GM18861 (cell line): ENCODE data around the gene CNTNAP2.
"Not testable (repeated sequence)": the region's sequence is repeated elsewhere in the genome, so short reads cannot be mapped to it uniquely, and the experiment has no call there.

Source experiments
- ATAC-seq: cut with Tn5 transposase; IDR thresholded peaks from one replicate; pipeline ENCODE4 v1.9.1; 2021; ENCODE audit not compliant: unreplicated experiment

Gene CNTNAP2

DNA sequence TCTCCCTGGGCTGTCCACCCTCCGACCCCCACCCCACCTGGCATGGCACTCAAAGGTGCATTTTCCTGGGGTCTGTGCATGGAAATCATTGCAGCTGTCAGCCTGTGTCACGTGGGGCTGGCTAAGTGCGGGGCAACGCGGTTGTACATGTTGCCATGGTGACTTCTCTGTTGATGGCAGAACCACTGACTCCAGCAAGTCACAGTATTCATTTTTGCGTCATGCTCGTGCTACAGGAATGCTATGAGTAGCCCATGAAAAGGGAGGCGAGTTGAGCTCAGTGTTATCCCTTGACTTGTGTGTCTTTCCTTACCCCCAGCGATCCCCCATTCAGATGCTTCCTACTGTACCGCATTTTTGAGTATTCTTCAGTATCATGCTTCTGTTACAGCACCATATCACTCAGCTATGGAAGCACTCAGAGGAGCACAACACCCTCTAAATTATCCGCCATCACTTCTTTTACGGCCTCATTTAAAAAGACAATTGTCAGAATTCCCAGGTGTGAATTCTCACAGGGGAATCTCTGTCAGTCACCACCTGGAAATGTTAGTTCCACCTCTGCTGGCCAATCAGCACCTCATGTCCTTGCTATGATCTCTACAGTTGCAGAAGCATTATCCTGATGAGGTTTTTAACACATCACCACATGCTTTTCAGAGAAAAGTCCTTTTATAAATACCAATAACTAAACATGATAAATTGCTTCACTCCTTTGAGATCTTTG lies 2279.6 kb downstream of the CNTNAP2 start:
- ATAC-seq: no peak

DNA sequence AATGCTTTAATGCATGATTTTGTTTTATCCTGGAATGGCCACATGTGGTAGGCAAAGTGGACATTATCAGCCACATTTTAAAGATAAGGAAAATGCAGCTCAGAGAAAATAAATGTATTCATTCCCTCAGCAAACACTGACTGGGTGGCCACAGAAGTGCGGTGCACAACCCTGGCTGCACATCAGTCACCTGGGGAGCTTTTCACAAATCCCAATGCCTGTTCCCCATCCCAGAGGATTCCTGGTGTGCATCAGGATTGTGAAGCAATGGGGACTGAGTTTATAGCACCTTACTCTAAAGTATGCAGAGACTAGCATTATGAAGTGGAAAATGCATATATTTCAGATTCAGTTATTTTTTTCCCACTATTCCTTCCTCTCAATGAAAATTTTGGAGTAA lies 2280.5 kb downstream of the CNTNAP2 start:
- ATAC-seq: no peak

DNA sequence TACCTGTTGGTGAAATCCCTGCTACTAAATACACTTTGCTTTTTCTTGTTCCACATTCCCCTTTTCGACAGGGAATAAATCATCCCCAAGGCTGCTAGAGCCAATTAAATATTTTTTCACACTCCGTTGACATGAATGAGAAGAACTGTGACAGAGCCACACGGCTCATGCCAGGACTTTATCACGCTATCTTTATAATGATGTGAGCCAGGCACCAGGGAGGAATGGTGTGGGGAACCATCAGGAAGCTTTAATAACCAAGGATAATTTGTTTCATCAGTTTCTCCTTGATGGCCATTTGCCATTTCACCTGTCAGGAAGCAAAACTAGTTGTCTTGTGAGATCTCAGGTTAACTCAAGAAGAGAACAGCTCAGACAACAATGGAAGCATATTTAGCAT lies 2280.9 kb downstream of the CNTNAP2 start:
- ATAC-seq: no peak

DNA sequence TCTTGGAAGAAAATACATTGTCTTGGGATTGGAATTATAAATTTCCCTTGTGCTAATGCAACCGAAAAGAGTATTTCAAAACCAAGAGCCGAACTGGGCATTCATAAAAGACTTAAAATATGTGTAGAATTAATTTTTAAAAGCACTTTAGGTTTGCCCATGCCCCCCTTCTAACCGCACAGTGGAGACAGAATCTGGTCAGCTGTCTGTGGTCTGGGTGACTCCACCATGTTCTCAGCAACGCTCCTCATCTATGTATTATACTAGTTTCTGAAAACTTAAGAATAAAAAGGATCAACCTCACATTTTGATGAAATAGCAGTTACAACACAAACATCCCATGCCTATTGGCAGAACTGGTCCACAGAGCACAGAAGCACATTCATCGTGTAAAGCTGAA lies 2281.4 kb downstream of the CNTNAP2 start:
- no peak for ATAC-seq

- ATAC-seq: no peak
These were observed 2282.3 kb downstream of the CNTNAP2 start for GRCh38 chr7:148398844-148399365.

GRCh38 chr7:148400101-148400500 lies 2283.5 kb downstream of the CNTNAP2 start:
- ATAC-seq: no peak

DNA sequence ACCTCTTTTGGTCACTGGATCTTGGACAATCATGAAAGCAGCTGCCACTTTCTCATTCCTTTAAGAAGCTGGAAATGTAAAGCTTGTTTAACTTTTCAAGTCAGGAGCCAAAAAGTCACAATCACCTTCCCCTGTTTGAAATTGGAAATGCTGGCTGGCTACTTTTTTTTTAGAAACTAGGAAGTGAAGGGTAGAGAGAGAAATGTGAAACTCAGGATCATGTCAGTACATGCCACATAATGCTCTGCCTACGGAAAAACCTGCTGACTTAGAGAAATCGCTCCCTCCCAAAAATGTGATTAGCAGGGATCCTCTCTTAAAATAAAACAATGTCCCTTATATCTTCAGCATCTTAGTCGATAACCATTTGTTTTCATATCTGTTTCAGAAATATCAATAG lies 2285.6 kb downstream of the CNTNAP2 start:
- ATAC-seq: no peak

DNA sequence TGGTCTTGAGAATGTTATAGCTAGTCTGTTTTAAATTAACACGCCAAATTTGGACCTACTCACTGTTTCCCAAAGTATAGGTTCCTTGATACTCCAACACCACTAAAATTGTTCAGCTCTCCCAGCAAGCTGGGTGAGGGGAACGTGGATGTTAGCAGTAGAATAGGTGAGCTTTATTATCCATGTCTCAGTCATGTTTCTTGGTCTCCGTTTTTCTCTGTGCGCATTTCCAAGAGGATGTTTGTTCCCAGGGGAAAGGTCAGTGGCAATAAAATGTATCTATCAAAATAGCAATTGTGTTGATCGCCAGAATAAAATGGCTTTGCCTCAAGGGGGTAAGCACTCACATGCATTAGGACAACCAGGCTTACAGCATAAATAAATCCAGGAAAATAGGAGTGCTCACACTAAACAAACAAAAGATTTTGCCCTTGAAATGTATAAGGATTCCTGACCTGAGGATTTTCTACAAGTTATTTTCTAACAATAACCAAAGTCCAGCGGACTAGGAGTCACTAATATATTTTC lies 2286.9 kb downstream of the CNTNAP2 start:
- no peak for ATAC-seq

GRCh38 chr7:148408307-148408706 lies 2291.7 kb downstream of the CNTNAP2 start:
- ATAC-seq: no peak

GRCh38 chr7:148410905-148411304 lies 2294.3 kb downstream of the CNTNAP2 start:
- no peak for ATAC-seq

DNA sequence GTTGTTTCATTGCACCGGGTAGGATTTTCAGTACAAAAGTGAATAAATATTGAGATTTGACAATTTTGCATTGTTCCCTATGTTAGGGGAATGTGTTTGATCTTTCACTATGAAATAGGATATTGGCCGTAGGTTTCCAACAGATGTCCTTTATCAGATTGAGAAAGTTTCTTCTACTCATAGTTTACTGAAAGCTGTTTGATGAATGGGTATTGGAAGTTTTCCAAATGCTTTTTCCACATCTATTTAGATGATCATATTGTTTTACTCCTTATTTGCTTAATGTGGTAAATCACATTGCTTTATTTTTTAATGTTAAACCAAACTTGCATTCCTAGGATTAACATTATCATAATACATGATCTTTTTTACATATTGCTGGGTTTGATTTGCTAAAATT lies 2296.1 kb downstream of the CNTNAP2 start:
- ATAC-seq: no peak

GRCh38 chr7:148419856-148420832 lies 2303.5 kb downstream of the CNTNAP2 start:
- peak; percentile 99 for ATAC-seq

- no peak for ATAC-seq
These were observed 2305.4 kb downstream of the CNTNAP2 start for GRCh38 chr7:148422030-148422429.

GRCh38 chr7:148426393-148426792 lies 2309.8 kb downstream of the CNTNAP2 start:
- ATAC-seq: not testable (repeated sequence)

DNA sequence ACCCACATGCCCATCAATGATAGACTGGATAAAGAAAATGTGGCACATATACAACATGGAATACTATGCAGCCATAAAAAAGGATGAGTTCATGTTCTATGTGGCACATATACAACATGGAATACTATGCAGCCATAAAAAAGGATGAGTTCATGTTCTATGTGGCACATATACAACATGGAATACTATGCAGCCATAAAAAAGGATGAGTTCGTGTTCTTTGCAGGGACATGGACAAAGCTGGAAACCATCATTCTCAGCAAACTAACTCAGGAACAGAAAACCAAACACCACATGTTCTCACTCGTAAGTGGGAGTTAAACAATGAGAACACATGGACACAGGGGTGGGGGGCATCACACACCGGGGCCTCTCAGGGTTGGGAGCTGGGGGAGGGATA lies 2314.1 kb downstream of the CNTNAP2 start:
- not testable (repeated sequence) for ATAC-seq

- ATAC-seq: no peak
These were observed 2317.1 kb downstream of the CNTNAP2 start for GRCh38 chr7:148433521-148434180.

GRCh38 chr7:148434181-148434757 lies 2317.7 kb downstream of the CNTNAP2 start:
- ATAC-seq: no peak

DNA sequence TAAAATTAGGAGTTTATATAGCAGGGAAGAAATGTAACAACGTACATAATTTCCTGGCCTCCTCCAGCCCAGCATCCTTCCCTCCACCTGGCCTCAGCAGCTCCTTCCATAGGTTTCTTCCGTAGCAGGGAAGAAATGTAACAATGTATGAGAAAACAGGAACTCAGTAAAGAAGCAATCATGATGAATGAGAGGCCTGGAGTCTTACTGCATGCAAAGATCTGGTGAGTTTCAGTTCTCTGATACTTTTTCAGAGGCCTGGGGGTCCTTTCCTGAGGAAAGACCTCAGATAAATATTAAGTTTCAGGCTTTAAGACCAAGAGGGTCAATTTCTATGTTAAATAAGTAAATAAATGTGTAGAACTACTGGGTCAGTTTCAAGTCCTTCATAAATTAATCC lies 2318.3 kb downstream of the CNTNAP2 start:
- ATAC-seq: no peak

DNA sequence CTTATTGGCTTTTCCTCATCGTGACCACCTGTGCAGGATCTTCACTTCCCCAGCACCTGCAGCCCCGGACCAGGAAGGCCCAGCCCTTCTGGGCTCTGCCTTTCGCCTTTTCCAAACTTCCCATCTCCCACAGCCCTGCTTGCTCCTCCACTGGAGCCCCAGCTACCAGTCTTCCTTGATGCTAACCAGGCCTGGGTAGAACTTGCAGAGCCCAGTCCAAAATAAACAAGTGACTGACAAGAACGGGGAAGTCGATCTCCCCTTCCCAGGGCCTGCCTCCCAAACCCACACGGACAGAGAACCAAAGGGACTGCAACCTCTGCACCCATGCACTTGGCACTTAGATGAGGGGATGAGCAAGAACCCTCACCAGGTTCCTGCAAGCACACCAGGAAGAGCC lies 2319.1 kb downstream of the CNTNAP2 start:
- ATAC-seq: no peak

DNA sequence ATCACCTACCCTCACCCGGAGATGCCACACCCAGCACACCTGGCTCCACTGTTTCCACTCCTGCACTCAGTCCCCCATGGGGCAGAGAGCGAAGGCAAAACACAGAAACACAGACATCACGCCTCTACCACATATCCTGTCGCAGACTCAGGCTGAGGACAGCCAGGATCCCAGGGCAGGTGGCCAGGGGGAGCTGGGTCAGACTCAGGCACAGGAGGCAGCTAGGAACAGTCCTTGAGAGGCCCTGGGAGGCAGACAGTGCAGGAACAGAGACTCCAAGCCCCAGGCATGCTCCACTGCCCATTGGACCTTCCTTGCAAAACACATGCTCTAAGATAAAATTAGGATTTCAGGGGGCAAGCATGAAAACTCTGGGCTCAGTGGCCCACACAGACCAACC lies 2319.5 kb downstream of the CNTNAP2 start:
- no peak for ATAC-seq

DNA sequence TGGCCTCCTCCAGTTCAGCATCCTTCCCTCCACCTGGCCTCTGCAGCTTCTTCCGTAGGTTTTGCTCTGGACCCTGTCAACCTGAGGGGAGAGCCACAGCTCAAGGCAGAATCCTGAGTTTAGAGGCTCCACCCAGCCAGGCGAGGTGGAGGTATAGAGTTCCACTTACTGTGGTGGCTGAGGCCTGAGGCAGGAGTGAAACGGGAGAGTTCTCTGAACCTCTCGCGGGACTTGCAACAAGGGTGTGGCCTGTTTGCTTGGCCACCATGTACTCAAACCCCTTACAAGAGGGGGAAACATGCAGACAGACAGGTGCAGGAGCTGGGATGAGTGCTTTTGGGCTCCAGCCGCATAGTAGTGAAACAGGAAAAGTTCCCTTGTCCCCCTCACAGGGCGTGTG lies 2320.0 kb downstream of the CNTNAP2 start:
- peak; percentile 68 for ATAC-seq
